ENCODE measurements around the gene JAM3. TPM values are rescaled to one million over a fixed set of nuclear protein-coding genes. Genes with fewer than 3 reads are reported as not detected.

JAM3 gene
- total and polyA plus RNA-seq, 2 of the 13 experiments (the other 11 are each of a cell fraction or from before 2014, with no cell fraction given) = 0.98 to 2.8 TPM

DNA sequence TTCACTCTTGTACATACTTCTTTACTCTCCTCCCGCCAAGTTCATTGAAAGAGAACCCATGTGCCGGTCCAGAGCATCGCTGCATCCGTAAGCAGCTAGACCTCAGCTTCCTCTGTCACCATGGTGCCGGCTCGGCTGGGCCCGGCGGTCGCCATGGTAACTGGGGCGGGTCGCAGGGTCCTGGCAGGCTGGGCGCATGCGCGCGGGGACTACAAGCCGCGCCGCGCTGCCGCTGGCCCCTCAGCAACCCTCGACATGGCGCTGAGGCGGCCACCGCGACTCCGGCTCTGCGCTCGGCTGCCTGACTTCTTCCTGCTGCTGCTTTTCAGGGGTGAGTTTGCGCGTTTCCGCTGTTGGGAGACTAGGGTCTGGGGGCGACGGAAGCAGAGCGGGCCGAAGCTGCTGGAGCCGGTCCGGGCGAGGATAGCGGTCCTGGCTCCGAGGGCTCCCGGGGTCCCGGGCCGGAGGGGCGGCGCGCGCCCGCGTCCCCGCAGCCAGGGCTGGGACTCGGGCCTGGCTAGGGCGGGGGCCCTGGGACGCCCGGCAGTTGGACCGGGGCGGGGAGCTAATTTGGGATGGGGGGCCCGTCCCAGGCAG lies at the start of gene JAM3 (continued):
- TF ChIP-seq, protein P1, sequence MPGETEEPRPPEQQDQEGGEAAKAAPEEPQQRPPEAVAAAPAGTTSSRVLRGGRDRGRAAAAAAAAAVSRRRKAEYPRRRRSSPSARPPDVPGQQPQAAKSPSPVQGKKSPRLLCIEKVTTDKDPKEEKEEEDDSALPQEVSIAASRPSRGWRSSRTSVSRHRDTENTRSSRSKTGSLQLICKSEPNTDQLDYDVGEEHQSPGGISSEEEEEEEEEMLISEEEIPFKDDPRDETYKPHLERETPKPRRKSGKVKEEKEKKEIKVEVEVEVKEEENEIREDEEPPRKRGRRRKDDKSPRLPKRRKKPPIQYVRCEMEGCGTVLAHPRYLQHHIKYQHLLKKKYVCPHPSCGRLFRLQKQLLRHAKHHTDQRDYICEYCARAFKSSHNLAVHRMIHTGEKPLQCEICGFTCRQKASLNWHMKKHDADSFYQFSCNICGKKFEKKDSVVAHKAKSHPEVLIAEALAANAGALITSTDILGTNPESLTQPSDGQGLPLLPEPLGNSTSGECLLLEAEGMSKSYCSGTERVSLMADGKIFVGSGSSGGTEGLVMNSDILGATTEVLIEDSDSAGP (CRISPR knock-in tag; IDR thresholded peaks at IDR 0.05; ENCODE audit: borderline replicate concordance) = peak; percentile 56; the same call in 1 of the 2 replicates
- TF ChIP-seq ZNF878 (CRISPR knock-in tag; IDR thresholded peaks at IDR 0.05) (no peak), RAD21 (CRISPR knock-in tag; IDR thresholded peaks at IDR 0.05) (no peak), MXI1 (IDR thresholded peaks at IDR 0.05; ENCODE audit: borderline replicate concordance, low read depth, low read length) (peak; percentile 87; the same call in 2 of the 3 replicates), SALL2 (CRISPR knock-in tag; IDR thresholded peaks at IDR 0.05) (no peak; the same call in 1 of the 2 replicates), PHF8 (CRISPR knock-in tag; IDR thresholded peaks at IDR 0.05) (no peak; the same call in 1 of the 2 replicates), ZNF136 (CRISPR knock-in tag; IDR thresholded peaks at IDR 0.05; ENCODE audit: low read depth) (no peak), ZNF749 (CRISPR knock-in tag; IDR thresholded peaks at IDR 0.05; ENCODE audit: borderline replicate concordance) (no peak), ZNF180 (CRISPR knock-in tag; IDR thresholded peaks at IDR 0.05; ENCODE audit: borderline replicate concordance, low read depth) (no peak), SOX6 (IDR thresholded peaks at IDR 0.05) (no peak), SOX6 (CRISPR knock-in tag; IDR thresholded peaks at IDR 0.05) (no peak), ZNF337 (CRISPR knock-in tag; IDR thresholded peaks at IDR 0.05; ENCODE audit: borderline replicate concordance, low read depth) (peak; percentile 62; the same call in 1 of the 2 replicates)
- TF ChIP-seq, protein P2, sequence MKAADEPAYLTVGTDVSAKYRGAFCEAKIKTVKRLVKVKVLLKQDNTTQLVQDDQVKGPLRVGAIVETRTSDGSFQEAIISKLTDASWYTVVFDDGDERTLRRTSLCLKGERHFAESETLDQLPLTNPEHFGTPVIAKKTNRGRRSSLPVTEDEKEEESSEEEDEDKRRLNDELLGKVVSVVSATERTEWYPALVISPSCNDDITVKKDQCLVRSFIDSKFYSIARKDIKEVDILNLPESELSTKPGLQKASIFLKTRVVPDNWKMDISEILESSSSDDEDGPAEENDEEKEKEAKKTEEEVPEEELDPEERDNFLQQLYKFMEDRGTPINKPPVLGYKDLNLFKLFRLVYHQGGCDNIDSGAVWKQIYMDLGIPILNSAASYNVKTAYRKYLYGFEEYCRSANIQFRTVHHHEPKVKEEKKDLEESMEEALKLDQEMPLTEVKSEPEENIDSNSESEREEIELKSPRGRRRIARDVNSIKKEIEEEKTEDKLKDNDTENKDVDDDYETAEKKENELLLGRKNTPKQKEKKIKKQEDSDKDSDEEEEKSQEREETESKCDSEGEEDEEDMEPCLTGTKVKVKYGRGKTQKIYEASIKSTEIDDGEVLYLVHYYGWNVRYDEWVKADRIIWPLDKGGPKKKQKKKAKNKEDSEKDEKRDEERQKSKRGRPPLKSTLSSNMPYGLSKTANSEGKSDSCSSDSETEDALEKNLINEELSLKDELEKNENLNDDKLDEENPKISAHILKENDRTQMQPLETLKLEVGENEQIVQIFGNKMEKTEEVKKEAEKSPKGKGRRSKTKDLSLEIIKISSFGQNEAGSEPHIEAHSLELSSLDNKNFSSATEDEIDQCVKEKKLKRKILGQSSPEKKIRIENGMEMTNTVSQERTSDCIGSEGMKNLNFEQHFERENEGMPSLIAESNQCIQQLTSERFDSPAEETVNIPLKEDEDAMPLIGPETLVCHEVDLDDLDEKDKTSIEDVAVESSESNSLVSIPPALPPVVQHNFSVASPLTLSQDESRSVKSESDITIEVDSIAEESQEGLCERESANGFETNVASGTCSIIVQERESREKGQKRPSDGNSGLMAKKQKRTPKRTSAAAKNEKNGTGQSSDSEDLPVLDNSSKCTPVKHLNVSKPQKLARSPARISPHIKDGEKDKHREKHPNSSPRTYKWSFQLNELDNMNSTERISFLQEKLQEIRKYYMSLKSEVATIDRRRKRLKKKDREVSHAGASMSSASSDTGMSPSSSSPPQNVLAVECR (CRISPR knock-in tag; IDR thresholded peaks at IDR 0.05; ENCODE audit: borderline replicate concordance) = peak; percentile 17; the same call in 1 of the 2 replicates
- TF ChIP-seq, protein P3, sequence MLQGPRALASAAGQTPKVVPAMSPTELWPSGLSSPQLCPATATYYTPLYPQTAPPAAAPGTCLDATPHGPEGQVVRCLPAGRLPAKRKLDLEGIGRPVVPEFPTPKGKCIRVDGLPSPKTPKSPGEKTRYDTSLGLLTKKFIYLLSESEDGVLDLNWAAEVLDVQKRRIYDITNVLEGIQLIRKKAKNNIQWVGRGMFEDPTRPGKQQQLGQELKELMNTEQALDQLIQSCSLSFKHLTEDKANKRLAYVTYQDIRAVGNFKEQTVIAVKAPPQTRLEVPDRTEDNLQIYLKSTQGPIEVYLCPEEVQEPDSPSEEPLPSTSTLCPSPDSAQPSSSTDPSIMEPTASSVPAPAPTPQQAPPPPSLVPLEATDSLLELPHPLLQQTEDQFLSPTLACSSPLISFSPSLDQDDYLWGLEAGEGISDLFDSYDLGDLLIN (CRISPR knock-in tag; IDR thresholded peaks at IDR 0.05; ENCODE audit: borderline replicate concordance) = no peak
- TF ChIP-seq, protein P4, sequence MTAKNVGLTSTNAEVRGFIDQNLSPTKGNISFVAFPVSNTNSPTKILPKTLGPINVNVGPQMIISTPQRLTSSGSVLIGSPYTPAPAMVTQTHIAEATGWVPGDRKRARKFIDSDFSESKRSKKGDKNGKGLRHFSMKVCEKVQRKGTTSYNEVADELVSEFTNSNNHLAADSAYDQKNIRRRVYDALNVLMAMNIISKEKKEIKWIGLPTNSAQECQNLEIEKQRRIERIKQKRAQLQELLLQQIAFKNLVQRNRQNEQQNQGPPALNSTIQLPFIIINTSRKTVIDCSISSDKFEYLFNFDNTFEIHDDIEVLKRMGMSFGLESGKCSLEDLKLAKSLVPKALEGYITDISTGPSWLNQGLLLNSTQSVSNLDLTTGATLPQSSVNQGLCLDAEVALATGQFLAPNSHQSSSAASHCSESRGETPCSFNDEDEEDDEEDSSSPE (CRISPR knock-in tag; IDR thresholded peaks at IDR 0.05) = peak; percentile 51; the same call in 1 of the 2 replicates
- TF ChIP-seq, protein P5, sequence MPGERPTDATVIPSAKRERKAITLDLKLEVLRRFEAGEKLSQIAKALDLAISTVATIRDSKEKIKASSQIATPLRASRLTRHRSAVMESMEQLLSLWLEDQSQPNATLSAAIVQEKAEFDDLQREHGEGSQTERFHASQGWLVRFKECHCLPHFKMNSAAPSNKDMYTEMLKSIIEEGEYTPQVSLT (CRISPR knock-in tag; IDR thresholded peaks at IDR 0.05; ENCODE audit: borderline replicate concordance, low read depth) = no peak
- TF ChIP-seq, protein P6, sequence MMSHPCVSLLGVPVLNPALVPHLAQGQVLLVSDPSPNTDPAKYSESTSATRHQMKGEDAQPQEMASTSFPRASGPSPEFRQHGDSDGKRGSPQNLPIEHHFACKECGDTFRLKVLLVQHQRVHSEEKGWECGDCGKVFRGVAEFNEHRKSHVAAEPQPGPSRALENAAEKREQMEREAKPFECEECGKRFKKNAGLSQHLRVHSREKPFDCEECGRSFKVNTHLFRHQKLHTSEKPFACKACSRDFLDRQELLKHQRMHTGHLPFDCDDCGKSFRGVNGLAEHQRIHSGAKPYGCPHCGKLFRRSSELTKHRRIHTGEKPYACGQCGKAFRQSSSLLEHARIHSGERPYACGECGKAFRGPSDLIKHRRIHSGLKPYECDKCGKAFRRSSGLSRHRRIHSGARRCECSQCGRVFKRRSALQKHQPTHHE (CRISPR knock-in tag; IDR thresholded peaks at IDR 0.05; ENCODE audit: borderline replicate concordance) = no peak
- TF ChIP-seq, protein P7, sequence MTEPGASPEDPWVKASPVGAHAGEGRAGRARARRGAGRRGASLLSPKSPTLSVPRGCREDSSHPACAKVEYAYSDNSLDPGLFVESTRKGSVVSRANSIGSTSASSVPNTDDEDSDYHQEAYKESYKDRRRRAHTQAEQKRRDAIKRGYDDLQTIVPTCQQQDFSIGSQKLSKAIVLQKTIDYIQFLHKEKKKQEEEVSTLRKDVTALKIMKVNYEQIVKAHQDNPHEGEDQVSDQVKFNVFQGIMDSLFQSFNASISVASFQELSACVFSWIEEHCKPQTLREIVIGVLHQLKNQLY (CRISPR knock-in tag; IDR thresholded peaks at IDR 0.05) = no peak
